ENCODE results near the gene CLEC5A.

- TF ChIP-seq EZH2 (IDR thresholded peaks at IDR 0.05; ENCODE audit: insufficient read depth, poor library complexity, severe bottlenecking) (no peak), EZH2phosphoT487 (IDR thresholded peaks at IDR 0.05; ENCODE audit: insufficient read depth, low read depth) (no peak)
These were observed 16.6 kb downstream of the CLEC5A start for GRCh38 chr7:141930211-141930610.
